ENCODE data around the gene SGSM1.
"Not testable (repeated sequence)": the region's sequence is repeated elsewhere in the genome, so short reads cannot be mapped to it uniquely, and the experiment has no call there.

SGSM1 gene

GRCh38 chr22:24837517-24837916 is 31.5 kb downstream of the SGSM1 start:
- DNase-seq (ENCODE audit: low read depth, low spot score): not testable (repeated sequence)

GRCh38 chr22:24841261-24841660 is 35.2 kb downstream of the SGSM1 start:
- DNase-seq (ENCODE audit: low read depth, low spot score): no peak

GRCh38 chr22:24843048-24843447 is 37.0 kb downstream of the SGSM1 start:
- DNase-seq (ENCODE audit: low read depth, low spot score): no peak

- DNase-seq (ENCODE audit: low read depth, low spot score): no peak
Measured at GRCh38 chr22:24845041-24845898, 39.3 kb downstream of the SGSM1 start.

GRCh38 chr22:24847490-24847889 is 41.5 kb downstream of the SGSM1 start:
- DNase-seq (ENCODE audit: low read depth, low spot score): no peak

GRCh38 chr22:24848559-24849168 is 42.7 kb downstream of the SGSM1 start:
- no peak for DNase-seq (ENCODE audit: low read depth, low spot score)

- no peak for DNase-seq (ENCODE audit: low read depth, low spot score)
Measured at GRCh38 chr22:24855794-24856193, 49.8 kb downstream of the SGSM1 start.

GRCh38 chr22:24857576-24857975 is 51.6 kb downstream of the SGSM1 start:
- DNase-seq (ENCODE audit: low read depth, low spot score): no peak

- DNase-seq (ENCODE audit: low read depth, low spot score): no peak
Measured at GRCh38 chr22:24859587-24859986, 53.6 kb downstream of the SGSM1 start.

GRCh38 chr22:24865508-24865907 is 59.5 kb downstream of the SGSM1 start:
- DNase-seq (ENCODE audit: low read depth, low spot score): no peak

- no peak for DNase-seq (ENCODE audit: low read depth, low spot score)
Measured at GRCh38 chr22:24867323-24868022, 61.5 kb downstream of the SGSM1 start.

GRCh38 chr22:24868979-24869378 is 63.0 kb downstream of the SGSM1 start:
- DNase-seq (ENCODE audit: low read depth, low spot score): no peak

- no peak for DNase-seq (ENCODE audit: low read depth, low spot score)
Measured at GRCh38 chr22:24871611-24872205, 65.7 kb downstream of the SGSM1 start.

- DNase-seq (ENCODE audit: low read depth, low spot score): no peak
Measured at GRCh38 chr22:24873226-24873625, 67.2 kb downstream of the SGSM1 start.

GRCh38 chr22:24875862-24876506 is 70.0 kb downstream of the SGSM1 start:
- no peak for DNase-seq (ENCODE audit: low read depth, low spot score)

- no peak for DNase-seq (ENCODE audit: low read depth, low spot score)
Measured at GRCh38 chr22:24876700-24877099, 70.7 kb downstream of the SGSM1 start.

GRCh38 chr22:24878969-24879368 is 73.0 kb downstream of the SGSM1 start:
- no peak for DNase-seq (ENCODE audit: low read depth, low spot score)

GRCh38 chr22:24883432-24883831 is 77.4 kb downstream of the SGSM1 start:
- DNase-seq (ENCODE audit: low read depth, low spot score): no peak

- DNase-seq (ENCODE audit: low read depth, low spot score): no peak
Measured at GRCh38 chr22:24887260-24887659, 81.2 kb downstream of the SGSM1 start.

GRCh38 chr22:24893341-24894070 is 87.5 kb downstream of the SGSM1 start:
- no peak for DNase-seq (ENCODE audit: low read depth, low spot score)

Data from smooth muscle cell of the brain vasculature (primary cell).